HL-60 (cell line): Measurements from ENCODE around the gene CHRNE.

Source experiments
- DNase-seq, 2 experiments: peaks; one replicate each; pipeline ENCODE4 v3.0.0-alpha.2; 2010 to 2020; ENCODE audit warnings: low read depth in 1 of 2, low spot score in 1 of 2
- H3K27ac ChIP-seq: fragments of 250-450 bp; sonication (Bioruptor Pico); replicated peaks from 2 replicates; pipeline ENCODE4 v1.5.1; 2020; ENCODE audit warnings: mild to moderate bottlenecking, moderate library complexity
- H3K27me3 ChIP-seq: fragments of 250-450 bp; sonication (Bioruptor Pico); 2 replicates; pipeline ENCODE4 v1.5.1; 2021; ENCODE audit warnings: mild to moderate bottlenecking, moderate library complexity; ENCODE audit not compliant: insufficient read depth, poor library complexity, severe bottlenecking
- H3K4me3 ChIP-seq: replicated peaks from 2 replicates; pipeline ENCODE4 v1.5.1; 2011; ENCODE audit warnings: mild to moderate bottlenecking, control low read depth, low read length; ENCODE audit not compliant: insufficient read depth
- GABPA ChIP-seq: IDR thresholded peaks from 2 replicates; pipeline ENCODE4 v1.6.1; 2012; ENCODE audit warnings: low read depth
- POLR2AphosphoS5 ChIP-seq: IDR thresholded peaks from 2 replicates; pipeline ENCODE4 v1.6.1; 2012; ENCODE audit warnings: low read depth
- SPI1 ChIP-seq: IDR thresholded peaks from 2 replicates; pipeline ENCODE4 v1.6.1; 2012; ENCODE audit warnings: low read depth, mild to moderate bottlenecking, borderline replicate concordance
- TF ChIP-seq, protein P1 (sequence below): IDR thresholded peaks from one replicate; pipeline ENCODE4 v1.5.1; 2011; ENCODE audit warnings: low read length, control low read depth, inconsistent platforms; ENCODE audit not compliant: insufficient read depth
- TF ChIP-seq, protein P2 (sequence below): IDR thresholded peaks from 2 replicates; pipeline ENCODE4 v1.6.1; 2012; ENCODE audit warnings: low read depth; ENCODE audit not compliant: insufficient replicate concordance

Gene CHRNE

DNA sequence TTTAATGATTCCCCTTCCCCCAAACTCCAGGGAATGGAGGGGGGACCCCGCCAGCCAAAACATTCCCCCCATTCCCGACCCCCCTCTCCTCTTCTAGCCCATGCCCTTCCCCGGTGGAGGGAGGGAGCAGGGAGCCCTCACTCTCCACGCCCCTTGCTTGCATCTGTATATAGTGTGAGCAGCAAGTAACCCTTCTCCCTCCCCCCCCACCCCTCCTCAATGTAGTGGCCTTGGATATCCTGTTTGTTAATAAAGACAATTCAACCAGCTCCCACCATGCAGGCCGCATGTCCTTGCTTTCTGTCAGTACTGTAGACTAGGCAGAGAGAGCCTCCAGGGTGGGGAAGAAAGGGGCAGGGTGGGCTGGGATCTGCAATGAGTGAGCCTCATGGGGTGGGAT is 5.1 kb downstream of the CHRNE start:
- no peak overlapping the region for H3K4me3 ChIP-seq
- TF ChIP-seq GABPA (no peak), POLR2AphosphoS5 (no peak), SPI1 (no peak)
- TF ChIP-seq, protein P1, sequence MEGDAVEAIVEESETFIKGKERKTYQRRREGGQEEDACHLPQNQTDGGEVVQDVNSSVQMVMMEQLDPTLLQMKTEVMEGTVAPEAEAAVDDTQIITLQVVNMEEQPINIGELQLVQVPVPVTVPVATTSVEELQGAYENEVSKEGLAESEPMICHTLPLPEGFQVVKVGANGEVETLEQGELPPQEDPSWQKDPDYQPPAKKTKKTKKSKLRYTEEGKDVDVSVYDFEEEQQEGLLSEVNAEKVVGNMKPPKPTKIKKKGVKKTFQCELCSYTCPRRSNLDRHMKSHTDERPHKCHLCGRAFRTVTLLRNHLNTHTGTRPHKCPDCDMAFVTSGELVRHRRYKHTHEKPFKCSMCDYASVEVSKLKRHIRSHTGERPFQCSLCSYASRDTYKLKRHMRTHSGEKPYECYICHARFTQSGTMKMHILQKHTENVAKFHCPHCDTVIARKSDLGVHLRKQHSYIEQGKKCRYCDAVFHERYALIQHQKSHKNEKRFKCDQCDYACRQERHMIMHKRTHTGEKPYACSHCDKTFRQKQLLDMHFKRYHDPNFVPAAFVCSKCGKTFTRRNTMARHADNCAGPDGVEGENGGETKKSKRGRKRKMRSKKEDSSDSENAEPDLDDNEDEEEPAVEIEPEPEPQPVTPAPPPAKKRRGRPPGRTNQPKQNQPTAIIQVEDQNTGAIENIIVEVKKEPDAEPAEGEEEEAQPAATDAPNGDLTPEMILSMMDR, result no peak
- TF ChIP-seq, protein P2, sequence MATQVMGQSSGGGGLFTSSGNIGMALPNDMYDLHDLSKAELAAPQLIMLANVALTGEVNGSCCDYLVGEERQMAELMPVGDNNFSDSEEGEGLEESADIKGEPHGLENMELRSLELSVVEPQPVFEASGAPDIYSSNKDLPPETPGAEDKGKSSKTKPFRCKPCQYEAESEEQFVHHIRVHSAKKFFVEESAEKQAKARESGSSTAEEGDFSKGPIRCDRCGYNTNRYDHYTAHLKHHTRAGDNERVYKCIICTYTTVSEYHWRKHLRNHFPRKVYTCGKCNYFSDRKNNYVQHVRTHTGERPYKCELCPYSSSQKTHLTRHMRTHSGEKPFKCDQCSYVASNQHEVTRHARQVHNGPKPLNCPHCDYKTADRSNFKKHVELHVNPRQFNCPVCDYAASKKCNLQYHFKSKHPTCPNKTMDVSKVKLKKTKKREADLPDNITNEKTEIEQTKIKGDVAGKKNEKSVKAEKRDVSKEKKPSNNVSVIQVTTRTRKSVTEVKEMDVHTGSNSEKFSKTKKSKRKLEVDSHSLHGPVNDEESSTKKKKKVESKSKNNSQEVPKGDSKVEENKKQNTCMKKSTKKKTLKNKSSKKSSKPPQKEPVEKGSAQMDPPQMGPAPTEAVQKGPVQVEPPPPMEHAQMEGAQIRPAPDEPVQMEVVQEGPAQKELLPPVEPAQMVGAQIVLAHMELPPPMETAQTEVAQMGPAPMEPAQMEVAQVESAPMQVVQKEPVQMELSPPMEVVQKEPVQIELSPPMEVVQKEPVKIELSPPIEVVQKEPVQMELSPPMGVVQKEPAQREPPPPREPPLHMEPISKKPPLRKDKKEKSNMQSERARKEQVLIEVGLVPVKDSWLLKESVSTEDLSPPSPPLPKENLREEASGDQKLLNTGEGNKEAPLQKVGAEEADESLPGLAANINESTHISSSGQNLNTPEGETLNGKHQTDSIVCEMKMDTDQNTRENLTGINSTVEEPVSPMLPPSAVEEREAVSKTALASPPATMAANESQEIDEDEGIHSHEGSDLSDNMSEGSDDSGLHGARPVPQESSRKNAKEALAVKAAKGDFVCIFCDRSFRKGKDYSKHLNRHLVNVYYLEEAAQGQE, result no peak
- H3K27ac ChIP-seq, result no peak overlapping the region
- peaks cover 7% of the 10 kb centered on the region for H3K27me3 ChIP-seq
- DNase-seq, result no peak

DNA sequence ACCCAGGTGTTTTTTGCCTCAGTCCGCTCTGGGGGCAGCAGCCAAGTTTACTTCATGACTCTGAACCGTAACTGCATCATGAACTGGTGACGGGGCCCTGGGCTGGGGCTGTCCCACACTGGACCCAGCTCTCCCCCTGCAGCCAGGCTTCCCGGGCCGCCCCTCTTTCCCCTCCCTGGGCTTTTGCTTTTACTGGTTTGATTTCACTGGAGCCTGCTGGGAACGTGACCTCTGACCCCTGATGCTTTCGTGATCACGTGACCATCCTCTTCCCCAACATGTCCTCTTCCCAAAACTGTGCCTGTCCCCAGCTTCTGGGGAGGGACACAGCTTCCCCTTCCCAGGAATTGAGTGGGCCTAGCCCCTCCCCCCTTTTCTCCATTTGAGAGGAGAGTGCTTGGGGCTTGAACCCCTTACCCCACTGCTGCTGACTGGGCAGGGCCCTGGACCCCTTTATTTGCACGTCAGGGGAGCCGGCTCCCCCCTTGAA is 5.7 kb downstream of the CHRNE start:
- TF ChIP-seq, protein P2, result no peak
- TF ChIP-seq, protein P1, result no peak
- DNase-seq, result no peak
- H3K27ac ChIP-seq, result no peak overlapping the region
- no peak overlapping the region for H3K4me3 ChIP-seq
- H3K27me3 ChIP-seq, result peaks cover 7% of the 10 kb centered on the region

DNA sequence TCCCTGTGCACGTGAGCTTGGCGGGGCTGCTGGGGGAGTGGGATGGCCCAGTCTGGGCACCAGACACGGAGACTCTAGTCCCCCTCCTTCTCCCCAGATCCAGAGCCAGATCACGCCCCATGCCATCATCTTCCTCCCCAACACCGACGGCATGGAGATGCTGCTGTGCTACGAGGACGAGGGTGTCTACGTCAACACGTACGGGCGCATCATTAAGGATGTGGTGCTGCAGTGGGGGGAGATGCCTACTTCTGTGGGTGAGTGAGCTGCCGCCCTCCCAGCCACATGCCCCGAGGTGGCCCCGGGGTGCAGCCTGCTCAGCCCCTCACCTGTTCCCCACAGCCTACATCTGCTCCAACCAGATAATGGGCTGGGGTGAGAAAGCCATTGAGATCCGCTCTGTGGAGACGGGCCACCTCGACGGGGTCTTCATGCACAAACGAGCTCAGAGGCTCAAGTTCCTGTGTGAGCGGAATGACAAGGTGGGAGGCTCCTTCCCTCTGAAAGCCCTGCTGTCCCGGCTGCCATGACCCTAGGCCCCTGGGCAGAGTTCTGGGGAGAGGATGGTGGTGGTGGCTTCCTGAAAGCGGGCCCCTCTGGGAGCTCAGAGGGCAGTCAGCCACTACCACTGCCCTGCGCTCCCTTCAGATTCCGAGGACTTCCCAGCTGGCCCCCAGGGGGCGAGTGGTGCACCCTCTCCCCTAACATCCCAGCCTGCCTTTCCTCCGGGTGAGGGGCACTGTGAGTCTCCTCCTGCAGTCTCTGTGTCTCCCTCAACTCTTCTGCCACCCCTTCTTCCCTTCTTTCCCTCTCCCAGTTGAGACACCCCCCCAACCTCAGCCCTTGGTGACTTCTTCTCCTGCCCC is 6.3 kb downstream of the CHRNE start:
- H3K27ac ChIP-seq, result no peak overlapping the region
- peaks cover 7% of the 10 kb centered on the region for H3K27me3 ChIP-seq
- no peak for TF ChIP-seq SPI1
- TF ChIP-seq, protein P2, result no peak
- TF ChIP-seq, protein P1, result no peak
- TF ChIP-seq GABPA, result no peak
- no peak for DNase-seq
- H3K4me3 ChIP-seq, result no peak overlapping the region
